Ovary (tissue), 9 donors: ENCODE results near the gene PSMB1. TPM values are rescaled to one million over a fixed set of nuclear protein-coding genes. Genes with fewer than 3 reads are reported as not detected.

ENCODE experiments used
- DNase-seq, 5 donors: peaks; one replicate each; pipeline ENCODE4 v3.0.0-alpha.2; 2019 to 2020
- H3K27ac ChIP-seq, 2 donors: fragments of 200-600 bp; one replicate each; pipeline versions ENCODE4 v1.5.1 to v1.8.0; 2019 to 2022
- H3K27me3 ChIP-seq: fragments of 200-600 bp; one replicate; pipeline ENCODE4 v1.8.0; 2022
- H3K36me3 ChIP-seq: fragments of 200-600 bp; sonication (generic); one replicate; pipeline ENCODE4 v1.5.1; 2019
- H3K4me1 ChIP-seq: one replicate; pipeline ENCODE4 v1.8.1; 2013; ENCODE audit warnings: mild to moderate bottlenecking, moderate library complexity; ENCODE audit not compliant: insufficient read depth
- H3K4me3 ChIP-seq: fragments of 200-600 bp; sonication (generic); one replicate; pipeline ENCODE4 v1.5.1; 2017
- H3K9me3 ChIP-seq, 2 donors: fragments of 200-600 bp in 1 of 2; sonication (generic) in 1 of 2; one replicate each; pipeline versions ENCODE4 v1.5.1 to v1.8.1; 2013 to 2019; ENCODE audit warnings: mild to moderate bottlenecking in 1 of 2, moderate library complexity in 1 of 2
- CTCF ChIP-seq, 3 donors: fragments of 450-650 bp in 2 of 3; fragments of 200-600 bp in 1 of 3; IDR thresholded peaks; one replicate each; pipeline versions ENCODE4 v1.5.1 to v1.8.0; 2016 to 2022; ENCODE audit warnings: antibody characterized with exemption in 3 of 3, mild to moderate bottlenecking in 1 of 3
- EP300 ChIP-seq: sonication (generic); formaldehyde crosslinking; IDR thresholded peaks from one replicate; pipeline ENCODE4 v1.6.1; 2017; ENCODE audit warnings: antibody characterized with exemption
- POLR2A ChIP-seq: fragments of 450-650 bp; IDR thresholded peaks from one replicate; pipeline ENCODE4 v1.6.1; 2017; ENCODE audit warnings: antibody characterized with exemption, mild to moderate bottlenecking, moderate library complexity
- WGBS, 3 donors: extraction: QIAGEN DNeasy Blood & Tissue Kit in 1 of 3; methylation state at CpG; one replicate each; pipeline versions ENCODE4 v1.1.5 to v1.1.7; 2013 to 2017; 5-methylcytosine and 5-hydroxymethylcytosine counted together
- intact Hi-C, 4 donors: fragments of 100-400 bp; cut with DNase I; formaldehyde crosslinking; loops; one replicate each; pipeline versions ENCODE4 v1.11.0 to v1.15.1; 2022 to 2023
- polyA plus RNA-seq, 2 donors: library from polyadenylated mRNA; stranded (reverse); fragments of 200-250 nt in 1 of 2; fragments of 350-450 nt in 1 of 2; fragmentation: Illumina TruSeq in 1 of 2; extraction: RNeasy Lipid Tissue Mini Kit (QIAGEN cat#74804) in 1 of 2; gene quantifications; one replicate each; pipeline ENCODE4 v1.2.3, GENCODE V29; 2013 to 2014
- total RNA-seq, 7 donors: library from RNA; depleted of rRNA in 2 of 7; stranded (reverse); fragments of >200 nt in 2 of 7; fragmentation: NEBNext Ultra II Directional in 3 of 7; extraction: Animal tissue kit (Norgen Biotek cat#: 25700) in 3 of 7; gene quantifications; one replicate each; pipeline versions ENCODE4 v1.1.0 to v1.2.4, GENCODE V29; 2016 to 2023
- donor health status: DM: no; HTN: no; CAD: no; lungs with moderate emphysema.
- donor health status: DM: no; HTN: no; CAD: no.
- donor health status: Bipolar disorder and iron deficiency.
- donor health status: DM: yes; HTN: yes; CAD: no.
- donor health status: DM: no; HTN: no; CAD: no.
- donor health status: DM: yes; HTN: yes; CAD: no.

Gene PSMB1
- total and polyA plus RNA-seq, 9 donors, result 110 to 211 (median 127) TPM

- DNase-seq, result no peak
- H3K27me3 ChIP-seq, result no peaks in the 10 kb centered on the region
- 73 to 81% (median 77%) methylated on average over 5 of the region's 5 CpGs for WGBS, 3 donors
- H3K36me3 ChIP-seq, result no peaks in the 10 kb centered on the region
- intact Hi-C loops, result loop anchor here in 2 of 4 donors (5.0 to 10.0 kb wide), 2 partner anchors 689 to 697 kb away; no protein-coding TSS in a partner anchor
- no peaks in the 10 kb centered on the region for H3K9me3 ChIP-seq
- H3K4me1 ChIP-seq, result no peaks in the 10 kb centered on the region
- H3K4me3 ChIP-seq, result no peak overlapping the region
- H3K27ac ChIP-seq, result no peak overlapping the region
- TF ChIP-seq POLR2A, result no peak
- no peak for TF ChIP-seq EP300
- TF ChIP-seq CTCF (IDR thresholded peaks at IDR 0.05), result no peak
Observed at GRCh38 chr6:170524172-170524502, 29.0 kb downstream of the PSMB1 start.

- Histone ChIP-seq H3K27ac (no peak overlapping the region), H3K4me3 (no peak overlapping the region), H3K9me3 (no peaks in the 10 kb centered on the region), H3K4me1 (no peaks in the 10 kb centered on the region), H3K36me3 (no peaks in the 10 kb centered on the region), H3K27me3 (no peaks in the 10 kb centered on the region)
- TF ChIP-seq EP300, result no peak
- TF ChIP-seq POLR2A, result no peak
- TF ChIP-seq CTCF (IDR thresholded peaks at IDR 0.05), result no peak
- DNase-seq, result no peak
- intact Hi-C loops, result loop anchor here in 2 of 4 donors (5.0 to 10.0 kb wide), 2 partner anchors 689 to 696 kb away; no protein-coding TSS in a partner anchor
- WGBS, 3 donors, result 76 to 80% (median 79%) methylated on average over 9 of the region's 9 CpGs
Observed at GRCh38 chr6:170523256-170524171, 29.6 kb downstream of the PSMB1 start.

GRCh38 chr6:170522565-170523183 lies 30.4 kb downstream of the PSMB1 start:
- DNase-seq, result no peak
- no peak for TF ChIP-seq EP300
- TF ChIP-seq CTCF (IDR thresholded peaks at IDR 0.05), result no peak
- TF ChIP-seq POLR2A, result no peak
- H3K27ac ChIP-seq, result no peak overlapping the region
- 73 to 77% (median 75%) methylated on average over 10 of the region's 10 CpGs for WGBS, 3 donors
- H3K4me1 ChIP-seq, result no peaks in the 10 kb centered on the region
- H3K27me3 ChIP-seq, result no peaks in the 10 kb centered on the region
- H3K4me3 ChIP-seq, result no peak overlapping the region
- intact Hi-C loops, result loop anchor here in 2 of 4 donors (5.0 to 10.0 kb wide), 2 partner anchors 688 to 695 kb away; no protein-coding TSS in a partner anchor
- H3K36me3 ChIP-seq, result no peaks in the 10 kb centered on the region
- no peaks in the 10 kb centered on the region for H3K9me3 ChIP-seq

- WGBS, 3 donors, result 1 to 3% (median 2%) methylated on average over 4 of the region's 4 CpGs
- Histone ChIP-seq H3K36me3 (no peaks in the 10 kb centered on the region), H3K27me3 (no peaks in the 10 kb centered on the region), H3K4me3 (no peak overlapping the region), H3K9me3 (no peaks in the 10 kb centered on the region), H3K27ac (no peak overlapping the region), H3K4me1 (no peaks in the 10 kb centered on the region)
- intact Hi-C loops, result no loop called here
- no peak for DNase-seq
- no peak for TF ChIP-seq POLR2A
- TF ChIP-seq EP300, result no peak
- TF ChIP-seq CTCF (IDR thresholded peaks at IDR 0.05), result no peak
Observed at GRCh38 chr6:170516783-170517616, 36.1 kb downstream of the PSMB1 start.
